Progenitor cell of endocrine pancreas (in vitro differentiated cells): ENCODE measurements around the gene PSMA2. TPM values are rescaled to one million over a fixed set of nuclear protein-coding genes. Genes with fewer than 3 reads are reported as not detected.
"Not testable (repeated sequence)": the region's sequence is repeated elsewhere in the genome, so short reads cannot be mapped to it uniquely, and the experiment has no call there.

Source experiments
- DNase-seq: peaks from one replicate; pipeline ENCODE4 v3.0.0; 2021; ENCODE audit warnings: low spot score; ENCODE audit not compliant: unreplicated experiment
- H3K27ac Mint-ChIP-seq: 2 replicates; pipeline ENCODE4 v1.8.0; 2021; ENCODE audit warnings: mild to moderate bottlenecking, moderate library complexity, mixed read lengths
- H3K27me3 Mint-ChIP-seq: 2 replicates; pipeline ENCODE4 v1.8.0; 2021; ENCODE audit warnings: mixed read lengths
- H3K36me3 Mint-ChIP-seq: 2 replicates; pipeline ENCODE4 v1.8.0; 2022; ENCODE audit warnings: mixed read lengths; ENCODE audit not compliant: insufficient read depth
- H3K4me1 Mint-ChIP-seq: 2 replicates; pipeline ENCODE4 v1.8.0; 2021; ENCODE audit warnings: low read depth, mixed read lengths
- H3K4me3 Mint-ChIP-seq: 2 replicates; pipeline ENCODE4 v1.8.0; 2021; ENCODE audit warnings: low read depth, mild to moderate bottlenecking, moderate library complexity, mixed read lengths
- H3K9me3 Mint-ChIP-seq: 2 replicates; pipeline ENCODE4 v1.8.0; 2021; ENCODE audit warnings: low read depth, mixed read lengths
- total RNA-seq: library from RNA; stranded (reverse); gene quantifications from 2 replicates; pipeline ENCODE4 v1.2.1, GENCODE V29; 2021
- TF ChIP-seq, protein P1 (sequence below): fragments of 200-600 bp; sonication (generic); IDR thresholded peaks from one replicate; pipeline ENCODE4 v1.5.0; 2021; ENCODE audit warnings: antibody characterized with exemption, mild to moderate bottlenecking; ENCODE audit not compliant: unreplicated experiment

The PSMA2 gene
- total RNA-seq, 1 donor from 2014 or later, result 99.9 TPM

- TF ChIP-seq, protein P1, sequence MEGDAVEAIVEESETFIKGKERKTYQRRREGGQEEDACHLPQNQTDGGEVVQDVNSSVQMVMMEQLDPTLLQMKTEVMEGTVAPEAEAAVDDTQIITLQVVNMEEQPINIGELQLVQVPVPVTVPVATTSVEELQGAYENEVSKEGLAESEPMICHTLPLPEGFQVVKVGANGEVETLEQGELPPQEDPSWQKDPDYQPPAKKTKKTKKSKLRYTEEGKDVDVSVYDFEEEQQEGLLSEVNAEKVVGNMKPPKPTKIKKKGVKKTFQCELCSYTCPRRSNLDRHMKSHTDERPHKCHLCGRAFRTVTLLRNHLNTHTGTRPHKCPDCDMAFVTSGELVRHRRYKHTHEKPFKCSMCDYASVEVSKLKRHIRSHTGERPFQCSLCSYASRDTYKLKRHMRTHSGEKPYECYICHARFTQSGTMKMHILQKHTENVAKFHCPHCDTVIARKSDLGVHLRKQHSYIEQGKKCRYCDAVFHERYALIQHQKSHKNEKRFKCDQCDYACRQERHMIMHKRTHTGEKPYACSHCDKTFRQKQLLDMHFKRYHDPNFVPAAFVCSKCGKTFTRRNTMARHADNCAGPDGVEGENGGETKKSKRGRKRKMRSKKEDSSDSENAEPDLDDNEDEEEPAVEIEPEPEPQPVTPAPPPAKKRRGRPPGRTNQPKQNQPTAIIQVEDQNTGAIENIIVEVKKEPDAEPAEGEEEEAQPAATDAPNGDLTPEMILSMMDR, result no peak
These were observed 29.6 kb downstream of the PSMA2 start for GRCh38 chr7:42902331-42902730.

GRCh38 chr7:42900842-42901241 is 31.1 kb downstream of the PSMA2 start:
- H3K4me1 Mint-ChIP-seq, result no peaks in the 10 kb centered on the region
- H3K27me3 Mint-ChIP-seq, result no peaks in the 10 kb centered on the region
- peaks cover 5% of the 10 kb centered on the region for H3K36me3 Mint-ChIP-seq
- no peak overlapping the region for H3K27ac Mint-ChIP-seq
- TF ChIP-seq, protein P1, result no peak
- no peak for DNase-seq
- peaks cover 22% of the 10 kb centered on the region for H3K9me3 Mint-ChIP-seq
- H3K4me3 Mint-ChIP-seq, result no peak overlapping the region

More at GRCh38 chr7:42902331-42902730, 29.6 kb downstream of the PSMA2 start:
- DNase-seq, result no peak
- Mint-ChIP-seq H3K9me3 (peaks cover 10% of the 10 kb centered on the region), H3K36me3 (peaks cover 2% of the 10 kb centered on the region), H3K27me3 (no peaks in the 10 kb centered on the region), H3K4me3 (no peak overlapping the region), H3K27ac (no peak overlapping the region), H3K4me1 (no peaks in the 10 kb centered on the region)

GRCh38 chr7:42893346-42894240 is 38.4 kb downstream of the PSMA2 start:
- TF ChIP-seq, protein P1, result no peak
- no peak for DNase-seq
- no peak overlapping the region for H3K4me3 Mint-ChIP-seq
- H3K27ac Mint-ChIP-seq, result no peak overlapping the region
- peaks cover 37% of the 10 kb centered on the region for H3K9me3 Mint-ChIP-seq
- peaks cover 5% of the 10 kb centered on the region for H3K36me3 Mint-ChIP-seq
- peaks cover 9% of the 10 kb centered on the region for H3K4me1 Mint-ChIP-seq
- no peaks in the 10 kb centered on the region for H3K27me3 Mint-ChIP-seq

DNA sequence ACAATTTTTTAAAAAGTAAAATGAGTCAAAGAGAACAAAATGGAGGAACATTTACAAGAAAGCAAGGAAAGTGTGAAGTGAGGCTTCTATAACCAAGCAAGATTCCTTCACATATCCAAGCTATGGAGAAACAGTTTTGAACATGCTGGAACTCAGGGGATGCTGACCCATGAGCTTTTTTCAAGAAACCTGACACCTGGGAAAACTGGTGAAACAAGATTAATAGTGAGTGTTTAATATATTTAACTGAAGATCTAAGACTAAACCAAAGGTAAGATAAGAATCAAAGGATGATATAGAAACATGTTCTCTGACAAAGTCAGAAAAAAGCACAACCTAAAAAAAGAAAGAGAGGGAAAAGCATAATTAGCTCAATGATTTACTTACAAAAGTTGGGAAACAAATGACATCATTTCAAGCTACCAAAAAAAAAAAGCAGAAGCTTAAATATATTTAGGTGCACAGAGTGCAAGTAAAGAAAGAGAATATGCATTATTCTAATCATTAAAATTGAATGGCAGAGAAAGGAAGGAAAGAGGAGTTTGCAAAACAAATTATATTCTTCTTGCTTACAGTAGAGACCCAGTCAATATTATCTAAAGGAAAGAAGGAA is 45.0 kb downstream of the PSMA2 start:
- Mint-ChIP-seq H3K4me3 (peak overlapping the region; percentile 87), H3K9me3 (no peaks in the 10 kb centered on the region), H3K27ac (peak overlapping the region; percentile 97)

DNA sequence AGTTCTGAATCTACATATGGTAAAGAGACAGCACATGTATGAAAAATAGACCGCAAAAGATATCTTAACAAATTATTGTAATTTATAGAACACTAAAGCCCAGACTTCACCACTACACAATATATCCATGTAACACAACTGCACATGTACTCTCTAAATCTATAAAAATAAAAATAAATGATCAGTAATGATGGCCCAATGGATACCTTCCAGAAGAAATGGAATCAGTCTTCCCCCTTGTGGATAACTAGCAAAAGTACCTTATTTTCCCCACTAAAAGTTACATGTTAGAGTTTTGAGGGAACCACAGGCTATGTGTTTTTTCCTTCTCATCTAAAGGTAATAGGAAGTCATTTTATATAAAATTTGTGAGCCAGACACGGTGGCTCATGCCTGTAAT is 45.8 kb downstream of the PSMA2 start:
- Mint-ChIP-seq H3K9me3 (no peaks in the 10 kb centered on the region), H3K27ac (no peak overlapping the region), H3K27me3 (no peaks in the 10 kb centered on the region), H3K4me3 (no peak overlapping the region), H3K36me3 (no peaks in the 10 kb centered on the region), H3K4me1 (peaks cover 22% of the 10 kb centered on the region)
- DNase-seq, result no peak
- TF ChIP-seq, protein P1, result peak; percentile 44

More for the DNA sequence above, 45.0 kb downstream of the PSMA2 start:
- TF ChIP-seq, protein P1, result no peak
- H3K4me1 Mint-ChIP-seq, result peaks cover 22% of the 10 kb centered on the region
- no peaks in the 10 kb centered on the region for H3K36me3 Mint-ChIP-seq
- no peak for DNase-seq
- no peaks in the 10 kb centered on the region for H3K27me3 Mint-ChIP-seq

- not testable (repeated sequence) for H3K4me3 Mint-ChIP-seq, H3K27ac Mint-ChIP-seq, H3K27me3 Mint-ChIP-seq, H3K36me3 Mint-ChIP-seq, DNase-seq, H3K9me3 Mint-ChIP-seq
- peaks cover 20% of the 10 kb centered on the region for H3K4me1 Mint-ChIP-seq
These were observed 46.8 kb downstream of the PSMA2 start for GRCh38 chr7:42885183-42885582.
